HG02938 (cell line): ENCODE results near the gene CMSS1.
A peak's percentile ranks its signal among the peaks of the same experiment; 100 is the strongest.

Experiments
- ATAC-seq: cut with Tn5 transposase; IDR thresholded peaks from one replicate; pipeline ENCODE4 v1.9.1; 2021; ENCODE audit warnings: mild to moderate bottlenecking, moderate library complexity; ENCODE audit not compliant: unreplicated experiment

Gene CMSS1

GRCh38 chr3:99817437-99818240 is at the start of gene CMSS1:
Gene CMSS1 (plus strand): TSS chr3:99817862.
- ATAC-seq: peak; percentile 96

GRCh38 chr3:99768126-99768525 is 49.5 kb upstream of the CMSS1 start:
- ATAC-seq: no peak

- ATAC-seq: no peak
These were observed 48.7 kb upstream of the CMSS1 start for GRCh38 chr3:99768808-99769501.

GRCh38 chr3:99772171-99772570 is 45.5 kb upstream of the CMSS1 start:
- ATAC-seq: no peak

GRCh38 chr3:99772671-99773070 is 45.0 kb upstream of the CMSS1 start:
- no peak for ATAC-seq

- peak; percentile 98 for ATAC-seq
These were observed 43.2 kb upstream of the CMSS1 start for GRCh38 chr3:99774467-99774866.

GRCh38 chr3:99776516-99777209 is 41.0 kb upstream of the CMSS1 start:
- ATAC-seq: no peak

GRCh38 chr3:99777210-99777549 is 40.5 kb upstream of the CMSS1 start:
- no peak for ATAC-seq

- no peak for ATAC-seq
These were observed 40.0 kb upstream of the CMSS1 start for GRCh38 chr3:99777708-99778107.

GRCh38 chr3:99780749-99781148 is 36.9 kb upstream of the CMSS1 start:
- ATAC-seq: no peak

GRCh38 chr3:99781761-99782160 is 35.9 kb upstream of the CMSS1 start:
- no peak for ATAC-seq

GRCh38 chr3:99783011-99783573 is 34.6 kb upstream of the CMSS1 start:
- ATAC-seq: no peak

- peak; percentile 88 for ATAC-seq
These were observed 28.5 kb upstream of the CMSS1 start for GRCh38 chr3:99789011-99789721.

- ATAC-seq: no peak
These were observed 23.2 kb upstream of the CMSS1 start for GRCh38 chr3:99794485-99794884.

- no peak for ATAC-seq
These were observed 22.1 kb upstream of the CMSS1 start for GRCh38 chr3:99795573-99795972.

GRCh38 chr3:99799422-99799821 is 18.2 kb upstream of the CMSS1 start:
- no peak for ATAC-seq

GRCh38 chr3:99803297-99803696 is 14.4 kb upstream of the CMSS1 start:
- ATAC-seq: no peak

GRCh38 chr3:99805160-99805559 is 12.5 kb upstream of the CMSS1 start:
- ATAC-seq: no peak

- ATAC-seq: no peak
These were observed 9.4 kb upstream of the CMSS1 start for GRCh38 chr3:99808163-99808794.

- no peak for ATAC-seq
These were observed 8.1 kb upstream of the CMSS1 start for GRCh38 chr3:99809565-99809964.
